Measurements from ENCODE around the gene GRAMD2B. TPM values are rescaled to one million over a fixed set of nuclear protein-coding genes. Genes with fewer than 3 reads are reported as not detected.

The GRAMD2B gene
- total and polyA plus RNA-seq, 2 of the 13 experiments (the other 11 are each of a cell fraction or from before 2014, with no cell fraction given): 8.1 to 10.6 TPM

- TF ChIP-seq ASH2L (IDR thresholded peaks at IDR 0.05; ENCODE audit: insufficient read length, low read depth, low read length) (peak; percentile 29), ZNF766 (CRISPR knock-in tag; IDR thresholded peaks at IDR 0.05; ENCODE audit: borderline replicate concordance) (no peak), PTBP1 (IDR thresholded peaks at IDR 0.05; ENCODE audit: low read depth, low read length, poor library complexity, severe bottlenecking) (no peak), HNRNPLL (IDR thresholded peaks at IDR 0.05; ENCODE audit: low read depth, low read length, poor library complexity, severe bottlenecking) (peak; percentile 77), MYC (CRISPR knock-in tag; IDR thresholded peaks at IDR 0.05; ENCODE audit: borderline replicate concordance) (peak; percentile 22; the same call in 1 of the 2 replicates), ZNF781 (CRISPR knock-in tag; IDR thresholded peaks at IDR 0.05; ENCODE audit: borderline replicate concordance, not compliant biosample characterization) (no peak), BHLHE40 (IDR thresholded peaks at IDR 0.05; ENCODE audit: low read length) (no peak), ZNF562 (CRISPR knock-in tag; IDR thresholded peaks at IDR 0.05; ENCODE audit: borderline replicate concordance) (no peak), ZNF441 (CRISPR knock-in tag; IDR thresholded peaks at IDR 0.05; ENCODE audit: borderline replicate concordance) (no peak), ZNF432 (CRISPR knock-in tag; IDR thresholded peaks at IDR 0.05; ENCODE audit: borderline replicate concordance) (no peak), MAFG (CRISPR knock-in tag; IDR thresholded peaks at IDR 0.05) (no peak), ZKSCAN8 (CRISPR knock-in tag; IDR thresholded peaks at IDR 0.05; ENCODE audit: borderline replicate concordance) (no peak), KDM3A (CRISPR knock-in tag; IDR thresholded peaks at IDR 0.05; ENCODE audit: low read depth) (no peak), ZNF138 (CRISPR knock-in tag; IDR thresholded peaks at IDR 0.05; ENCODE audit: low read depth) (no peak), ZNF292 (CRISPR knock-in tag; IDR thresholded peaks at IDR 0.05; ENCODE audit: borderline replicate concordance, low read depth) (no peak), SAFB2 (CRISPR knock-in tag; IDR thresholded peaks at IDR 0.05; ENCODE audit: borderline replicate concordance, low read depth) (0 out of 2 replicates have a peak, but pooled peaks have one; percentile 35), ZBED4 (CRISPR knock-in tag; IDR thresholded peaks at IDR 0.05; ENCODE audit: borderline replicate concordance) (no peak), HHEX (CRISPR knock-in tag; IDR thresholded peaks at IDR 0.05) (no peak), PRPF4 (IDR thresholded peaks at IDR 0.05; ENCODE audit: low read depth, low read length, poor library complexity, severe bottlenecking) (no peak), MYNN (CRISPR knock-in tag; IDR thresholded peaks at IDR 0.05; ENCODE audit: low read depth) (no peak), CENPX (CRISPR knock-in tag; IDR thresholded peaks at IDR 0.05) (no peak), YY1 (IDR thresholded peaks at IDR 0.05; ENCODE audit: insufficient read depth, insufficient replicate concordance, low read depth, low read length) (no peak), ZNF207 (IDR thresholded peaks at IDR 0.05; ENCODE audit: borderline replicate concordance) (no peak), ZNF260 (CRISPR knock-in tag; IDR thresholded peaks at IDR 0.05; ENCODE audit: borderline replicate concordance, low read depth) (no peak), KAT8 (CRISPR knock-in tag; IDR thresholded peaks at IDR 0.05) (no peak), JARID2 (CRISPR knock-in tag; IDR thresholded peaks at IDR 0.05; ENCODE audit: insufficient replicate concordance) (no peak), ZNF232 (CRISPR knock-in tag; IDR thresholded peaks at IDR 0.05; ENCODE audit: borderline replicate concordance) (no peak)
These were observed at the start of gene GRAMD2B (continued) for GRCh38 chr5:126422994-126423788.

Data from HepG2 (cell line).